GM12873 (cell line): ENCODE results near the gene DTX2.
"Not testable (repeated sequence)": the region's sequence is repeated elsewhere in the genome, so short reads cannot be mapped to it uniquely, and the experiment has no call there.

Experiments
- CTCF ChIP-seq: IDR thresholded peaks from 2 replicates; pipeline ENCODE4 v1.5.1; 2012; ENCODE audit warnings: low read depth, mild to moderate bottlenecking, moderate library complexity, low read length, control low read depth; ENCODE audit not compliant: insufficient read depth; ENCODE audit errors: missing control alignments

The DTX2 gene

GRCh38 chr7:76515999-76516443 lies 54.5 kb downstream of the DTX2 start:
- TF ChIP-seq CTCF, result peak; percentile 90

GRCh38 chr7:76543197-76543596 lies 81.7 kb downstream of the DTX2 start, which contains the start of gene SPDYE16:
TSS of gene SPDYE16 (minus strand) at chr7:76543297. CDS start at chr7:76541459, 1,838 bp downstream.
- TF ChIP-seq CTCF, result not testable (repeated sequence)
